ENCODE results near the gene SRC.

GRCh38 chr20:37378785-37379598, 33.1 kb downstream of the SRC start:
- TF ChIP-seq CTCF (optimal IDR thresholded peaks at IDR 0.05 in 1 of 3, IDR thresholded peaks at IDR 0.05 in 1 of 3, conservative IDR thresholded peaks at IDR 0.05 in 1 of 3; ENCODE audit: extremely low read depth in 1 of 3, insufficient read depth in 2 of 3, low read length in 3 of 3) (no peak), EZH2 (IDR thresholded peaks at IDR 0.05; ENCODE audit: low read length) (no peak)
